Mucosa of gallbladder (tissue), 1 donor: Measurements from ENCODE around the gene POMC. TPM values are rescaled to one million over a fixed set of nuclear protein-coding genes. Genes with fewer than 3 reads are reported as not detected.
"Not testable (repeated sequence)": the region's sequence is repeated elsewhere in the genome, so short reads cannot be mapped to it uniquely, and the experiment has no call there.

Experiments
- DNase-seq: peaks from one replicate; pipeline ENCODE4 v3.0.0-alpha.2; 2020; ENCODE audit warnings: low spot score
- total RNA-seq: library from RNA; stranded (reverse); gene quantifications from one replicate; pipeline ENCODE4 v1.2.1, GENCODE V29; 2021
- donor health status: DM: no; HTN: no; CAD: no.

Gene POMC
- total RNA-seq, 1 donor from 2014 or later = 6.8 TPM

GRCh38 chr2:25176541-25177181, 8.3 kb upstream of the POMC start:
- no peak for DNase-seq

- DNase-seq = no peak
Measured at GRCh38 chr2:25176138-25176537, 7.8 kb upstream of the POMC start.

GRCh38 chr2:25174192-25174861, 5.9 kb upstream of the POMC start:
- DNase-seq = no peak

GRCh38 chr2:25173719-25174118, 5.3 kb upstream of the POMC start:
- DNase-seq = no peak

- DNase-seq = no peak
Measured at GRCh38 chr2:25170888-25171287, 2.5 kb upstream of the POMC start.

- DNase-seq = no peak
Measured at GRCh38 chr2:25169073-25169470, 692 bp upstream of the POMC start.

GRCh38 chr2:25165992-25166875, 2.1 kb downstream of the POMC start:
- DNase-seq = no peak

GRCh38 chr2:25164561-25164960, 3.8 kb downstream of the POMC start:
- no peak for DNase-seq

- DNase-seq = not testable (repeated sequence)
Measured at GRCh38 chr2:25162061-25162460, 6.3 kb downstream of the POMC start.

GRCh38 chr2:25161055-25161781, 7.2 kb downstream of the POMC start:
- DNase-seq = peak; percentile 64

- DNase-seq = no peak
Measured at GRCh38 chr2:25160376-25160775, 8.0 kb downstream of the POMC start.

- DNase-seq = no peak
Measured at GRCh38 chr2:25159949-25160348, 8.4 kb downstream of the POMC start.

- no peak for DNase-seq
Measured at GRCh38 chr2:25158096-25158852, 10.1 kb downstream of the POMC start.

- DNase-seq = no peak
Measured at GRCh38 chr2:25155401-25155800, 13.0 kb downstream of the POMC start.

- no peak for DNase-seq
Measured at GRCh38 chr2:25151718-25152117, 16.7 kb downstream of the POMC start.

GRCh38 chr2:25150993-25151392, 17.4 kb downstream of the POMC start:
- DNase-seq = not testable (repeated sequence)

- no peak for DNase-seq
Measured at GRCh38 chr2:25149646-25150045, 18.7 kb downstream of the POMC start.

- DNase-seq = no peak
Measured at GRCh38 chr2:25146896-25147295, 21.5 kb downstream of the POMC start.

GRCh38 chr2:25145803-25146202, 22.6 kb downstream of the POMC start:
- DNase-seq = no peak

GRCh38 chr2:25141120-25141519, 27.3 kb downstream of the POMC start:
- no peak for DNase-seq

- DNase-seq = not testable (repeated sequence)
Measured at GRCh38 chr2:25140535-25140934, 27.8 kb downstream of the POMC start.
